HepG2 (cell line): ENCODE data around the gene C11orf42. TPM values are rescaled to one million over a fixed set of nuclear protein-coding genes. Genes with fewer than 3 reads are reported as not detected.

Experiments used
- ATAC-seq: fragments of 200-7000 bp; cut with Tn5 transposase; 3 replicates; pipeline ENCODE4 v1.9.1; 2020; ENCODE audit warnings: mild to moderate bottlenecking, moderate library complexity
- BruUV-seq: library from RNA; stranded (reverse); fragments of 400-500 nt; replicated peaks from 2 replicates; lab custom pipeline; 2021; lab: Mats Ljungman, UMichigan
- CTCF ChIA-PET: fragments of 300-600 bp; formaldehyde crosslinking; extraction: SDS; loops from one replicate; lab custom pipeline; 2021; ENCODE audit warnings: low total read pairs, inconsistent platforms, low intra/inter-chr PET ratio; lab: Yijun Ruan, JAX
- POLR2A ChIA-PET: fragments of 350-600 bp; sonication (Branson Sonifier 250); formaldehyde crosslinking; loops from one replicate; lab custom pipeline; 2020; ENCODE audit warnings: antibody characterized with exemption, inconsistent platforms; lab: Yijun Ruan, JAX
- DNase-seq: peaks from one replicate; pipeline ENCODE4 v3.0.0-alpha.2; 2015; ENCODE audit warnings: low spot score
- FAIRE-seq: peaks from 3 replicates; lab custom pipeline; 2011; peaks lifted over from hg19 to GRCh38; lab: Jason Lieb, UNC
- H2AFZ ChIP-seq: one replicate; pipeline ENCODE4 v1.6.1; 2011; ENCODE audit warnings: low read length, inconsistent platforms
- H3K27ac ChIP-seq: fragments of 300-600 bp; 3 replicates; pipeline ENCODE4 v1.8.0; 2011; ENCODE audit warnings: mixed run types, mild to moderate bottlenecking, mixed read lengths, low read length, inconsistent platforms; ENCODE audit not compliant: insufficient read depth; ENCODE audit errors: extremely low read length
- H3K27me3 ChIP-seq, 2 experiments: fragments of 200-600 bp in 1 of 2; 2 replicates in 1 of 2; 3 replicates in 1 of 2; pipeline versions ENCODE4 v1.6.0 to v1.8.0; 2011; ENCODE audit warnings: low read length in 2 of 2, mild to moderate bottlenecking in 2 of 2, moderate library complexity in 2 of 2, inconsistent platforms in 1 of 2; ENCODE audit not compliant: insufficient read depth in 2 of 2, control insufficient read depth in 1 of 2
- H3K36me3 ChIP-seq, 2 experiments: fragments of 200-600 bp in 1 of 2; replicated peaks in 1 of 2; 2 replicates in 1 of 2; 3 replicates in 1 of 2; pipeline versions ENCODE4 v1.5.1 to v1.8.0; 2011; ENCODE audit warnings: low read length in 2 of 2, inconsistent platforms in 1 of 2; ENCODE audit not compliant: insufficient read depth in 2 of 2, control insufficient read depth in 1 of 2
- H3K4me1 ChIP-seq: 2 replicates; pipeline ENCODE4 v1.5.1; 2012; ENCODE audit warnings: low read length, inconsistent platforms; ENCODE audit not compliant: insufficient read depth
- H3K4me2 ChIP-seq: 2 replicates; pipeline ENCODE4 v1.6.0; 2011; ENCODE audit warnings: low read depth, low read length, inconsistent platforms
- H3K4me3 ChIP-seq, 3 experiments: fragments of 200-600 bp in 1 of 3; sonication (generic), shearing (Covaris generic) in 1 of 3; replicated peaks in 1 of 3; 2 replicates each; pipeline ENCODE4 v1.5.1; 2011 to 2016; ENCODE audit warnings: low read length in 3 of 3, inconsistent platforms in 2 of 3, low read depth in 2 of 3, mild to moderate bottlenecking in 2 of 3, control low read depth in 1 of 3, mixed read lengths in 1 of 3; ENCODE audit not compliant: insufficient read depth in 1 of 3
- H3K79me2 ChIP-seq: one replicate; pipeline ENCODE4 v1.6.1; 2011; ENCODE audit warnings: low read length, inconsistent platforms; ENCODE audit not compliant: insufficient read depth
- H3K9ac ChIP-seq: 2 replicates; pipeline ENCODE4 v1.6.0; 2011; ENCODE audit warnings: mild to moderate bottlenecking, low read depth, low read length, inconsistent platforms; ENCODE audit not compliant: insufficient read depth
- H3K9me3 ChIP-seq: 2 replicates; pipeline ENCODE4 v1.5.1; 2012; ENCODE audit warnings: mild to moderate bottlenecking, low read length
- H4K20me1 ChIP-seq: 2 replicates; pipeline ENCODE4 v1.6.0; 2011; ENCODE audit warnings: inconsistent platforms, mild to moderate bottlenecking, low read length, moderate library complexity; ENCODE audit not compliant: insufficient read depth
- AHDC1 ChIP-seq: sonication (generic); formaldehyde crosslinking; IDR thresholded peaks from 2 replicates; pipeline ENCODE4 v1.5.1; 2020; ENCODE audit warnings: mild to moderate bottlenecking, missing genetic modification reagents, borderline replicate concordance
- ARNT2 ChIP-seq: sonication (generic); formaldehyde crosslinking; IDR thresholded peaks from 2 replicates; pipeline ENCODE4 v1.8.0; 2022; ENCODE audit warnings: mild to moderate bottlenecking, low read depth, missing genetic modification reagents, moderate library complexity
- BCL6 ChIP-seq: IDR thresholded peaks from 2 replicates; pipeline ENCODE4 v1.6.1; 2016; ENCODE audit warnings: missing genetic modification reagents, missing compliant biosample characterization
- FLYWCH1 ChIP-seq: sonication (generic); formaldehyde crosslinking; IDR thresholded peaks from 2 replicates; pipeline ENCODE4 v1.8.1; 2023; ENCODE audit warnings: mild to moderate bottlenecking, missing genetic modification reagents
- FOXA3 ChIP-seq: IDR thresholded peaks from 2 replicates; pipeline ENCODE4 v1.6.1; 2016; ENCODE audit warnings: missing genetic modification reagents, missing compliant biosample characterization
- GPBP1L1 ChIP-seq: sonication (generic); formaldehyde crosslinking; IDR thresholded peaks from 2 replicates; pipeline ENCODE4 v1.5.0; 2020; ENCODE audit warnings: mild to moderate bottlenecking, missing genetic modification reagents
- IKZF4 ChIP-seq: sonication (generic); formaldehyde crosslinking; IDR thresholded peaks from 2 replicates; pipeline ENCODE4 v1.5.1; 2020; ENCODE audit warnings: borderline replicate concordance, mild to moderate bottlenecking, low read depth, missing genetic modification reagents; ENCODE audit errors: not compliant biosample characterization
- NFE2L2 ChIP-seq: fragments of 150-350 bp; IDR thresholded peaks from 2 replicates; pipeline ENCODE4 v1.6.1; 2014; ENCODE audit warnings: low read length
- SALL1 ChIP-seq: sonication (generic); formaldehyde crosslinking; IDR thresholded peaks from 2 replicates; pipeline ENCODE4 v1.8.0; 2022; ENCODE audit warnings: mild to moderate bottlenecking, missing genetic modification reagents
- TBL1XR1 ChIP-seq: fragments of 150-350 bp; IDR thresholded peaks from 2 replicates; pipeline ENCODE4 v1.6.1; 2014; ENCODE audit warnings: borderline replicate concordance, low read length; ENCODE audit not compliant: partially characterized antibody
- ZNF280B ChIP-seq: sonication (generic); formaldehyde crosslinking; IDR thresholded peaks from 2 replicates; pipeline ENCODE4 v1.5.0; 2020; ENCODE audit warnings: missing genetic modification reagents, mild to moderate bottlenecking, borderline replicate concordance
- ZNF350 ChIP-seq: sonication (generic); formaldehyde crosslinking; IDR thresholded peaks from 2 replicates; pipeline ENCODE4 v1.4.0; 2020; ENCODE audit warnings: mild to moderate bottlenecking, low read depth, missing genetic modification reagents, borderline replicate concordance
- ZNF720 ChIP-seq: sonication (generic); formaldehyde crosslinking; IDR thresholded peaks from 2 replicates; pipeline ENCODE4 v1.4.0; 2020; ENCODE audit warnings: missing genetic modification reagents
- ZNF746 ChIP-seq: sonication (generic); formaldehyde crosslinking; IDR thresholded peaks from 2 replicates; pipeline ENCODE4 v1.8.0; 2022; ENCODE audit warnings: mild to moderate bottlenecking, missing genetic modification reagents
- ZNF83 ChIP-seq: sonication (generic); formaldehyde crosslinking; IDR thresholded peaks from 2 replicates; pipeline ENCODE4 v1.4.0; 2020; ENCODE audit warnings: missing genetic modification reagents, mild to moderate bottlenecking, borderline replicate concordance
- ZSCAN25 ChIP-seq: sonication (generic); formaldehyde crosslinking; IDR thresholded peaks from 2 replicates; pipeline ENCODE4 v1.8.0; 2022; ENCODE audit warnings: mild to moderate bottlenecking, missing genetic modification reagents
- ZSCAN31 ChIP-seq: sonication (generic); formaldehyde crosslinking; IDR thresholded peaks from 2 replicates; pipeline ENCODE4 v1.5.0; 2020; ENCODE audit warnings: low read depth, mild to moderate bottlenecking, missing genetic modification reagents
- WGBS: methylation state at CpG from one replicate; pipeline ENCODE4 v1.1.6; 2017; ENCODE audit warnings: low lambda C conversion rate; 5-methylcytosine and 5-hydroxymethylcytosine counted together
- in situ Hi-C: cut with HindIII; loops from 2 replicates; pipeline ENCODE4 v1.10.0; 2017; ENCODE audit warnings: low pct_unique_long_range_greater_than_20kb; ENCODE audit not compliant: extremely low pct_ligation_motif_present
- intact Hi-C: fragments of 100-400 bp; cut with micrococcal nuclease; formaldehyde crosslinking; loops from one replicate; pipeline ENCODE4 v1.10.0; 2022; ENCODE audit not compliant: unreplicated experiment
- polyA plus RNA-seq, 8 experiments: library from polyadenylated mRNA; depleted of rRNA in 3 of 8; stranded (reverse) in 7 of 8; unstranded in 1 of 8; fragments of >200 nt; fragmentation: Illumina TruSeq in 4 of 8; extraction: Trizol in 4 of 8; gene quantifications; 2 replicates each; pipeline versions ENCODE4 v1.2.1 to v1.2.3, GENCODE V29; 2011 to 2016; ENCODE audit warnings: low read depth in 4 of 8, missing spikeins in 1 of 8, mixed read lengths in 1 of 8; ENCODE audit not compliant: insufficient read depth in 1 of 8
- total RNA-seq, 5 experiments: library from RNA; depleted of rRNA; stranded (reverse); fragments of >200 nt; fragmentation: Illumina TruSeq; extraction: Trizol; gene quantifications; 2 replicates each; pipeline ENCODE4 v1.2.3, GENCODE V29; 2016; ENCODE audit warnings: low read depth in 1 of 5

The C11orf42 gene
- total and polyA plus RNA-seq, 2 of the 13 experiments (the other 11 are each of a cell fraction or from before 2014, with no cell fraction given): not detected

GRCh38 chr11:6199174-6199810 is 6.1 kb upstream of the C11orf42 start, which contains the start of gene OR52W1:
TSS of gene OR52W1 (plus strand) at chr11:6199224. CDS start at chr11:6199224, 0 bp downstream.
- no peak for ATAC-seq
- H3K79me2 ChIP-seq: no peaks in the 10 kb centered on the region
- ChIA-PET POLR2A (no interaction called here), CTCF (no interaction called here)
- no peak within 1 kb of the TSS for H3K4me3 ChIP-seq
- peaks cover 1 to 5% of the 10 kb centered on the region in 2 experiments; a peak in 3 of 5 replicates for H3K27me3 ChIP-seq
- TF ChIP-seq ZSCAN25 (CRISPR knock-in tag) (no peak), ZNF83 (CRISPR knock-in tag) (no peak), NFE2L2 (no peak), ZNF720 (CRISPR knock-in tag) (no peak), ZSCAN31 (no peak), TBL1XR1 (no peak), IKZF4 (CRISPR knock-in tag) (no peak), ARNT2 (CRISPR knock-in tag) (no peak), FOXA3 (CRISPR knock-in tag) (no peak), ZNF280B (CRISPR knock-in tag) (no peak), GPBP1L1 (CRISPR knock-in tag) (no peak), ZNF350 (CRISPR knock-in tag) (no peak), FLYWCH1 (CRISPR knock-in tag) (no peak), SALL1 (CRISPR knock-in tag) (no peak), ZNF746 (CRISPR knock-in tag) (no peak), AHDC1 (CRISPR knock-in tag) (no peak), BCL6 (CRISPR knock-in tag) (no peak)
- BruUV-seq: no TSS peak
- H4K20me1 ChIP-seq: no peaks in the 10 kb centered on the region
- H3K36me3 ChIP-seq: no peaks in the 10 kb centered on the region
- FAIRE-seq: no peak
- no peak within 1 kb of the TSS for H3K27ac ChIP-seq
- no peaks in the 10 kb centered on the region for H3K9me3 ChIP-seq
- intact Hi-C loops (no loop called here), in situ Hi-C loops (no loop called here)
- 71% methylated on average over 1 of the region's 5 CpGs for WGBS
- no peak for DNase-seq
- no peak within 1 kb of the TSS for H3K4me2 ChIP-seq
- no peaks in the 10 kb centered on the region for H3K4me1 ChIP-seq
- no peak within 1 kb of the TSS for H2AFZ ChIP-seq
- H3K9ac ChIP-seq: no peak within 1 kb of the TSS
